ENCODE data around the gene P2RY6.

P2RY6 gene

DNA sequence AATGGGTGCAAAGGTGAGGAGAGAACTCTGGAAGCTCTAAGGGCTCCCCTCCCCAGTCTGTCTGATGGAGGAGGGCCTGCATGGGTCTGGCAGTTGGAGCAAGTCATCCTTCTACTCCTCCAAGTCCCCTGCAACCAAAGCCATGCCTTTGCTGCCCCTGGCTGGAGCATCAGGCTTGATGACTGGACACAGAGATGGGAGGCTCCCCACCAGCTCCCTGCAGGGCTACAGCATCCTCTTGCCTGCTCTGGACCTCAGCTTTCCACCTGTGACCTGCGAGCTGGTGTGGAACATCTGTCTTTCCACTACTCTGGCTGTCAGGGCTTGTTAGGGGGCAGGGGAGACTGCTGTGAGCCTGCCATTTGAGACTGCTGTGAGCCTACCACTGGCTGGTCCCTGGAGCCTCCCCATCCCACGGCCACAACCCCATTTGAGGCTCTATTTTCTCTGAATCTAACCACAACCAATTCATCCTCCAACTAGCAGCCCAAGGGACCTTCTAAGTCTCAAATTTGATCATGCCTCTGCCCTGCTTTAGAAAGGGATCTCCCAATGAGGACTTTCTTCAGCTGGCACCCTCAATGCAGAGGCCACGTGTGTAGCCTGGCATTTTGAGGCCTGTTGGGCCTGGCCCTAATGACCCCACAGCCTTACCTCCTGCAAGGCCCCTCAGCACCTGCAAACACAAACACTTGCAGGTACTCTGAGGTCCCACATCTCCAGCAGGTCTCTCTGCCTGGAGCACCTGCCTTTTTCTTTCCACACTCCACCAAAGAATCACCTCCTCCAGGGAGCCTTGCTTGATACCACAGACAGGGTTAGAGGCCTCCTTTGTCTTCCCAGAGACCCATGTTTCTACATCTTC, 9.9 kb downstream of the P2RY6 start:
- no peak for DNase-seq

DNA sequence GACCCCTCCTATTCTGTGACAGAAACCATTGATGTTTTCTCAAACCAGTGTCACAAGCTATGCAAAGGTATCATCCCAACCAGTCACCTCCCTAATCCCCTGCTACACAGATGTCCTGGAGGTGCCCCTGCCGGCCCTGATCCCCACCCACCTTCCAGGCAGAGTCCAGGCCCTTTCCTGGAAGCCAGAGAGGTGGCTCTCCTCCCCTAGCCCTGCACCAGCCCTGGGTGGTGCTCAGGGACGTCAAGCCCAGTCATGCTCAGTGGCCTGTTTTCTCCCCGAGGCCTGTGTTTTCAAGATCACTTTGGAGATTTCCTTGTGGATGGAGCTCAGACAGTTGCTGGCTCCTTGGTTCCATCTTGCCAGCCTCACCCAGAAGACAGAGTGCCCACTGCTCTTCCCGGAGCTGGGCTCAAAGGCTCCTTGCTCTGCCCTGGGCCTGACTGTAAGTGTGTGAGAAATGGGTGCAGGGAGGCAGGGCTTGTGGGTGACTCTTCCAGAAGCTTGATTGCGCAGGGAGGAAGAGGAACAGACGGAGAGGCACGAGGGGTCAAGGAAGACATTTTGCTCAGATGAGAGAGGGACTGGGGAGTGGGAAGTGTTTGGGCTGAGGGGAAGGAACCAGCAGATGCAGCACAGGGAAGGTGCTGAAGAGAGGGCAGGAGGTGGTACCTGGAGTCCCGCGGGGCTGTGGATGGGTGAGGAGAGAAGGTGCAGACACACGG, 11.3 kb downstream of the P2RY6 start:
- no peak for DNase-seq

- DNase-seq = no peak
These were observed 12.0 kb downstream of the P2RY6 start for GRCh38 chr11:73284106-73284505.

DNA sequence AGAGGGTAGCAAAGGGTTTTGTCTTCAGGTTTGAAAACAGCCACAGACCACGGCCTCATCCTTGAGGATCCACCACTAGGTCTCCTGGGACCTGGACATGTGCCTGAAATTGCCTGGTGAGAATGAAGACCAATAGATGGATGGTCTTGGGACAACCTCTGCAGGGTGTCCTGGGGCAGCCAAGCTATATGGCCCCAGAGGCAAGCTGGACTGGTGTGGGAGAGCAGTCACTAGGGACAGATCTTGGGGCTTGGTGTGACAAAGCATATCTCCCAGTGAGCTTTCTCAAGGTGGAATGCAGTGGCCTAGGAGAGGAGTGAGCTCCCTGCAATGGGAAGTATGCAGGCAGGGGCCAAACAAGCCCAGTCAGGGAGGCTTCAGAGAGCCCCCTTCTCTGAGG, 13.6 kb downstream of the P2RY6 start:
- no peak for DNase-seq

DNA sequence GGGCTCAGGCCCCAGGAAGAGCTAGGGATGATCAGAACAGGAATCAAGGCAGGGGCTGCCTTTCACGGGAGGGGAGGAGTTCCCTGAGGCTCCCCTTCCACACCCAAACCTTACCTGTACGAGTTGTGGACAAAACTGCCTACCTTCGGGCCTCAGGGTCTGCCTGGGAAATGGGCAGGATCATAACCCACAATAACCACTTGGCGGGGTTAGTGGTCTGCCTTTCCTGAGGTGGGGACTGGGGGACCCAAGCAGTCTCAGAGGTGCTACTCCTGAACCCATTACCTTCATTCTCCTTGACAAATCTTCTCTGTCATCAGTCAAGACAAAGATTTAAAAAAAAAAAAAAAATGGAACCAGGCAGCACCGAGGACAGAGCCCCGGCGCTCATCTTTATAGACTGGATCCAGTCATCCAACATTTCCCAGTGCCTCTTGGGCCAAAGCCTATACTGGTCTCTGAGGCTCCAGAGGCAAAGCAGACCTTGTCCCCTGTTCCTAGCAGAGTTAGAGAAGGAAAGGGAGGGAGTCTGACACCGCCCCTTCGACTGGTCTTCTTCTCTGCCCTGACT, 14.2 kb downstream of the P2RY6 start:
- DNase-seq = no peak

DNA sequence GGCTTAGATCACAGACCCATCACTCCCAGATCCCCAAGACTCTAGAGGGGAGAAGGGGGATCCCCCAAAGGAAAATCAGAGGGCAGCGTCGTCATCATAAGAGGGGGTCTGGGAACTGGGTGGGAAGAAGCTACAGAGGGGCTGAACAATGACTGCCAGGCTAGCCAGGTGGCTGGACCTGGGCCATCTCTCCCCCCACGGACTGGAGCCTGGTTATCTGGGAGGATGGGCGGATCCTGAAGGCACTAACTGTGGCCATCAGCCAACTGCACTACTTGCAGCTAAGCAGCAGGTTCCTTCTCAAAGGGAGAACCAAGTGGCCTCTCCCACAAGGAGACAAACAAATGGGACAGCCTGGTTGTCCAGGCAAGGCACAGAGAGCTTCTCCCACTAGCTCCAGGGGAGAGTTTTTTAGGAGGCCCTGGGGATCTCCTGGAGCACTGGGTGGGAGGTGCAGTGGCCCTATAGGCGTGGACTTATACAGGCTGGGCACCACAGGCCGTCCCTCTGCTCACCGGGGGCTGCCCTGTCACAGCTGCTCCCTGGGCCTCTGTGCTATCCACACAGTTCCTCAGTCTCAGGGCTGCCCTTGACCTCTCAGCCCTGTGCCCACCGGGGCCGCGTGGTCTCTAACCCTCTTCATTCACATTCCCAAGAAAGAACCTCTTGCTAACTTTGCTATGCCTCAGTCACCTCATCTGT, 15.4 kb downstream of the P2RY6 start:
- no peak for DNase-seq

DNA sequence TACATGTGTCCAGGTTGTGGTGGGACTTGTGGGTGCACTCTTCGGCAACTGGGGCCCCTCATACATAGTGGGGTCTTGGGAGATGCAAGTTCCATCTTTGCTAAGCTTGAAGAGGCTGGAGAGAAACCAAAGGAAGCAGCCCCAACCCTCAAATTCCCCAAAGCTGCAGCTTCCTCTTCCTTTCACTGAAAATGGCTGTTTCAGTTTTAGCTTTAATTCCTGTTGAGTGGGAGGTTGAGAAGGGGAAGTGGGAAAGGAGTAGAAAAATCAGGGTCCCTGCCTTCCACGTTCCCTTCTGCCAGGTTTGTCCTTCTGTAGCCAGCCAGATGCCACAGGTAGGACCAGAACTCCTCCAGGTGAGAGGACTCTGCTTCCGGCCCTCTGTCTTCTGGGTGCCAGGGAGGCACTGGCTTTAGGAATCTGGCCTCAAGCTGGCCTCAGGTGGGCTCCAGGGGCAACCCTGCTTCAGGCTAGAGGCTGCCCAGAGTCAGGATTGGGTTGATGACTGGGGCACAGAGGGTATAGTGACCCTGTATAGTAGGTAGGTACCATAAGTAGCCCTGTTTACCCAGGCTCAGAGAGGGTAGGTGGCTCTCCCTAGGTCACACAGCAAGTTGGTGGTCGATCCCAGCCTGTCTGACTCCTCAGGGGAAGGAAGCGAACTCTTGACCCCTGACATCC, 16.2 kb downstream of the P2RY6 start:
- DNase-seq = peak; percentile 19

DNA sequence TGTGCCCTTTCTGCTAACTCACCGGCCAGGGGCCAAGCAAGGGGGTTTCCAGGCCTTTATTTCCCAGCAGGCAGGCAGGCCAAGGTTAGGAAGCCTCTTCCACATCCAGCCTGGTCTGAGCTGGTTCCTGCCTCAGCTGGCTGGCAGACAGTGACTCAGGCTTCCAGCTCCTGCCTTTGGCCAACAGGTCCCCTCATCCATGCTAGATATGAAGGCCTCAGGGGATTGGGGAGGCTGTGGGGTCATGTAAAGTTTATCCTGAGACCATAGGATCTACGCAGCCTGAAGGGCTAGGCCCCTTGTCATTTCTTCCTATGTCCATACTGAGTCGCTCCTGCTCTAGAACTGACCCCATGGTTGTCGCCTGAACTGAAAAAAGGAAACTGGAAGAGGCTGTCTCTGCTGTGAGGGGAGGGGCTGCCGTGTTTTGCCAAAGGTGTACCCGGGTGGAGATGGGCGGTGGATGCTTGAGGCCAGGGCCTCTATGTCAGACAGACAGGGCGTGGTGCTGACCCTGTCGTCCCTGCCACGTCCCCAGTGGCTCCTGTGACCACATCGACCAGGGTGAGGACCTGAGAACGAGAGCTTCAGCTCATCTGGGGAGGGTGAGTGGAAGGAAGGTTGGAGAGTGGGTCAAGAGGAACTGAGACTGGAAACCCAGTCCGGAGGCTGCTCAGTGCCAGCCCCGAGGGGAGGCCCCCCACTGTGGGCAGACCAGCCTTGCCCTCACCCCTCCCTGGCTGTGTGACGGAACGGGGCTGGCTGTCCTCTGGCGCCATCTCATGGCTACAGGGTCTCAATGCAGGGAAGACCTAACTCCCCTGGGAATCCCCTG, 17.0 kb downstream of the P2RY6 start:
- peak; percentile 17 for DNase-seq

GRCh38 chr11:73290536-73290935, 18.4 kb downstream of the P2RY6 start:
- no peak for DNase-seq

GRCh38 chr11:73291196-73291595, 19.1 kb downstream of the P2RY6 start:
- DNase-seq = no peak

DNA sequence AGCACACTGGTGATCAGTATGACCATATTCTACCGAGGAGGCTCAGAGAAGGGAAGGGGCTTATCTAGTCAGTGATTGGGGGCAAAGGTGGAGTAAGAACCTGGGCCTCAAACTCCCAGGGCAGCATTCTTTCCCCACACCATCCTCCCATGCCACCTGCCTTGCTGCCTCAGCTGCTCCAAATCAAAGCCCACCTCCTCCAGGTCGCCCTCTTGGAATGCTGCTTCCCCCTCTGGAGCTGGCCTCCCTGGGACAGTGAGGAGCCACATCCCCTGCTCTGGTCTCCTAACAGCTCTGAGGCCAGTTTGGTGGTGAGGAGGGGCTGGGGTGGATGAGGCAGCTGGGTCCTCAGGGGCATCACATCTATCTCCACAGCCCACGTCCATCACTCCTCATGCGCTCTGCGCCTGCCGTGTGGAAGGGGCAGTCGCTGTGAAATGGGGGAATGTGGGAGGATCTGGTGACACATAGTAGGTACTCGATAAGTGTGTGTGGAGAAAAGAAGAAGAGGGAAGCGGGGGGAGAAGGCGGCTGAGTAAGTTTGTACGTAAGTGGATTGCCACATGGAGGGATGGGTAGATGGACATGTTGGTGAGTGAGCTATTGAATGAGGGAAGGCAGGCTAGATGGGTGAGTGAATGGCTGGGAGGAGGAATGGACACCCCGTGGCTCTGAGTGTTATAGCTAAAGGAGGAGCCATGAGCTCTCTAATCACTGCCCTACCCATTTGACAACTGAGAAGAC, 19.8 kb downstream of the P2RY6 start:
- DNase-seq = no peak

- no peak for DNase-seq
These were observed 20.4 kb downstream of the P2RY6 start for GRCh38 chr11:73292525-73292894.

GRCh38 chr11:73293356-73293936, 21.3 kb downstream of the P2RY6 start:
- no peak for DNase-seq

- DNase-seq = no peak
These were observed 22.5 kb downstream of the P2RY6 start for GRCh38 chr11:73294604-73295003.

DNA sequence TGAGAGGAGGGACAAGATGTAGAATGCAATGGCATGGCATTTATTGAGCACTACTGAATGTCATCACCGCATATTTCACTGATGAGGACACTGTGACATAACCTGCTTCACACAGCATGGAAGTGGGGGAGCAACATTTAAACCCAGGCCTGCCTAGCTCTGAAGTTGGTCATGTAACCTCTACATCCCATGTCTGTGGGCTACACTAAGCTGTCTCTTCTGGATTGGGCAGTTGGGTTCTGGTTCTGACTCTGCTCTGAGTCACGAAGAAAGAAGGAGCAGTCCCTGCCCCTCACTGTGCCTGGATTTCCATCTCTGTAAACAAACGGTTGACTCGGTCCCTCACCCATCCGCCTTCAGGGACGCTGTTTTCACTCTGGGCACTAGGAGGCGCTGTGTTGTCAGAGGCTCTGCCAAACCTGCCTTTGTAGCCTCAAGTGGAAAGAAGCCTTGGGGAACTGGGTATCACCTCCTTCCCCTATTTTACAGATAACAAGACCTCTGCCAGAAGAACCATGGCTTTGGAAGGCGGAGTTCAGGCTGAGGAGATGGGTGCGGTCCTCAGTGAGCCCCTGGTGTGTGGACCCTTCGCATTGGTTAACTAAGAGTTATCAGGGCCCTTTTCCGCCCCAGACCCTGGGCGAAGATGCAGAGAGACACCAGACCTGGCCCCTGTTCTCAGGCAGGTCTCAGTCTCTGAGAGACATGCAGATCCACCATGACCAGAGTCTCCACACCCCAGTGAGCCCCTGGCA, 23.3 kb downstream of the P2RY6 start:
- DNase-seq = peak; percentile 16

- DNase-seq = no peak
These were observed 23.8 kb downstream of the P2RY6 start for GRCh38 chr11:73295996-73296318.

- DNase-seq = no peak
These were observed 24.5 kb downstream of the P2RY6 start for GRCh38 chr11:73296501-73297230.

DNA sequence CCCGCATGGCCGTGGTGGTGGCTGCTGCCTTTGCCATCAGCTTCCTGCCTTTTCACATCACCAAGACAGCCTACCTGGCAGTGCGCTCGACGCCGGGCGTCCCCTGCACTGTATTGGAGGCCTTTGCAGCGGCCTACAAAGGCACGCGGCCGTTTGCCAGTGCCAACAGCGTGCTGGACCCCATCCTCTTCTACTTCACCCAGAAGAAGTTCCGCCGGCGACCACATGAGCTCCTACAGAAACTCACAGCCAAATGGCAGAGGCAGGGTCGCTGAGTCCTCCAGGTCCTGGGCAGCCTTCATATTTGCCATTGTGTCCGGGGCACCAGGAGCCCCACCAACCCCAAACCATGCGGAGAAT, 25.1 kb downstream of the P2RY6 start:
- DNase-seq = no peak

DNA sequence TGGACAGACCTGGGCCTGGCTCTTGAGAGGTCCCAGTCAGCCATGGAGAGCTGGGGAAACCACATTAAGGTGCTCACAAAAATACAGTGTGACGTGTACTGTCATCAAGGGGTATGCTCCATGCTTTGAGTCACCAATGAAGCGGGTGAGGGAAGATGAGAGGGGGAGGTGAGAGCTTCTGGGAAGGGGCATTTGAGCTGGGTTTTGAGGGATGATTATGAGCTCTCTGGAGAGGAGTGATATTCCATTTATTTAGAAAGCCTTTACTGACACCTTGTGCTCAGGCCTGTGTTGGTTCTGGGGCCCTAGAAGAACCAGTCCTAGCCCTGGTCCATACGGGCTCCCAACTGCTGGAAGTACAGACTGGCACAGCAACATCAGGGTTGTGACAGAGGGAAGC, 25.6 kb downstream of the P2RY6 start:
- no peak for DNase-seq

DNA sequence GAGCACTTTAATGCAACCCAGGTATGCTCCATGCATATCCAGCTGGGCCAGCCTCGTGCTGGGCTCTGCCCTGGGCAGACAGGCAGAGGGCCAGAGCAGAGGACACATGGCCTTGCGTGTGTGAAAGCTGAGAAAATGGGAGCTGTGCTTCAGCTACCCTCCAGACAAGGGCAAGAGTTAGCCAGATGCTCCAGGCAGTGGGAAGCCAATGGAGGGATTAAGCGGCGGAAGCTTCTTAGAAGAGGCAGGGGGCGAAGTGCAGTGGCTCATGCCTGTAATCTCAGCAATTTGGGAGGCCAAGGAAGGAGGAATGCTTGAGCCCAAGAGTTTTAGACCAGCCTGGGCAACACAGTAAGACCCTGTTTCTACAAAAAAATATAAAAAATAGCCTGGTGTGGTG, 26.1 kb downstream of the P2RY6 start:
- no peak for DNase-seq

Data from GF-D8 (cell line).